Coronary artery (tissue), 2 donors: ENCODE measurements around the gene CD99.

Experiments
- DNase-seq: peaks from one replicate; pipeline ENCODE4 v3.0.0-alpha.2; 2017; ENCODE audit warnings: low spot score
- H3K27ac ChIP-seq, 2 donors: fragments of 200-600 bp; sonication (generic); one replicate each; pipeline ENCODE4 v1.5.1; 2016 to 2019
- H3K4me3 ChIP-seq: fragments of 200-600 bp; sonication (generic); 2 replicates; pipeline ENCODE4 v1.5.1; 2016; ENCODE audit warnings: mild to moderate bottlenecking, moderate library complexity
- CTCF ChIP-seq: fragments of 200-600 bp; sonication (generic); IDR thresholded peaks from one replicate; pipeline ENCODE4 v1.5.1; 2019; ENCODE audit warnings: antibody characterized with exemption

Gene CD99

GRCh38 chrX:2789569-2789968 lies 98.5 kb downstream of the CD99 start:
- DNase-seq: no peak
- Histone ChIP-seq H3K4me3 (no peak overlapping the region), H3K27ac (no peak overlapping the region)
- no peak for TF ChIP-seq CTCF
